Bronchial epithelial cell (primary cell): ENCODE measurements around the gene NOTCH3. TPM values are rescaled to one million over a fixed set of nuclear protein-coding genes. Genes with fewer than 3 reads are reported as not detected.

ENCODE experiments used
- DNase-seq: peaks from one replicate; pipeline ENCODE4 v3.0.0-alpha.2; 2010; ENCODE audit warnings: low read depth
- FAIRE-seq: peaks from 2 replicates; lab custom pipeline; 2011; peaks lifted over from hg19 to GRCh38; lab: Jason Lieb, UNC
- H3K27me3 ChIP-seq: 2 replicates; pipeline ENCODE4 v1.5.1; 2011; ENCODE audit warnings: low read length; ENCODE audit not compliant: control insufficient read depth, insufficient read depth
- H3K36me3 ChIP-seq: 2 replicates; pipeline ENCODE4 v1.5.1; 2011; ENCODE audit warnings: low read length; ENCODE audit not compliant: control insufficient read depth, insufficient read depth
- H3K4me3 ChIP-seq: 2 replicates; pipeline ENCODE4 v1.5.1; 2011; ENCODE audit warnings: mild to moderate bottlenecking, low read depth, low read length, control low read depth
- total RNA-seq: library from RNA; depleted of rRNA; stranded (reverse); fragments of >200 nt; gene quantifications from 2 replicates; pipeline ENCODE4 v1.2.1, GENCODE V29; 2014
- TF ChIP-seq, protein P1 (sequence below): IDR thresholded peaks from 2 replicates; pipeline ENCODE4 v1.5.1; 2011; ENCODE audit warnings: mild to moderate bottlenecking, moderate library complexity, low read length, control low read depth, inconsistent platforms; ENCODE audit not compliant: insufficient read depth, severe bottlenecking

Gene NOTCH3
- total RNA-seq, 1 donor from 2014 or later: 53.2 TPM

DNA sequence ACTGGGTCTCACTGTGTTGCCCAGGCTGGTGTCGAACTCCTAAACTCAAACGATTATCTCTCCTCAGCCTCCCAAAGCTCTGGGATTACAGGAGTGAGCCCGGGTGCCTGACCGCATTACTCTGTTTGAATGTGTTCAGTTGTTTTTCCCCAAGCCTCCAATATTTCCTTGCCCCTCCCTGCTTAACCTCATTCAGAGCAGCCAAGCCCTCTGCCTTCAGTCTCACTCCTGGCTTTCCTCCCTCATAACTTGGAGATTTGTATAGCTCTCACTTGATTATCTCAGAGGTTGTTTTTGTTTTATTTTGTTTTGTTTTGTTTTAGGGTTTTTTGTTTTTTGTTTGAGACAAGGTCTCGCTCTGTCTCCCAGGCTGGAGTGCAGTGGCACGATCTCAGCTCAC lies 20.0 kb upstream of the NOTCH3 start:
- Histone ChIP-seq H3K36me3 (no peaks in the 10 kb centered on the region), H3K27me3 (no peaks in the 10 kb centered on the region), H3K4me3 (no peak overlapping the region)
- FAIRE-seq: no peak
- DNase-seq: no peak
- TF ChIP-seq, protein P1, sequence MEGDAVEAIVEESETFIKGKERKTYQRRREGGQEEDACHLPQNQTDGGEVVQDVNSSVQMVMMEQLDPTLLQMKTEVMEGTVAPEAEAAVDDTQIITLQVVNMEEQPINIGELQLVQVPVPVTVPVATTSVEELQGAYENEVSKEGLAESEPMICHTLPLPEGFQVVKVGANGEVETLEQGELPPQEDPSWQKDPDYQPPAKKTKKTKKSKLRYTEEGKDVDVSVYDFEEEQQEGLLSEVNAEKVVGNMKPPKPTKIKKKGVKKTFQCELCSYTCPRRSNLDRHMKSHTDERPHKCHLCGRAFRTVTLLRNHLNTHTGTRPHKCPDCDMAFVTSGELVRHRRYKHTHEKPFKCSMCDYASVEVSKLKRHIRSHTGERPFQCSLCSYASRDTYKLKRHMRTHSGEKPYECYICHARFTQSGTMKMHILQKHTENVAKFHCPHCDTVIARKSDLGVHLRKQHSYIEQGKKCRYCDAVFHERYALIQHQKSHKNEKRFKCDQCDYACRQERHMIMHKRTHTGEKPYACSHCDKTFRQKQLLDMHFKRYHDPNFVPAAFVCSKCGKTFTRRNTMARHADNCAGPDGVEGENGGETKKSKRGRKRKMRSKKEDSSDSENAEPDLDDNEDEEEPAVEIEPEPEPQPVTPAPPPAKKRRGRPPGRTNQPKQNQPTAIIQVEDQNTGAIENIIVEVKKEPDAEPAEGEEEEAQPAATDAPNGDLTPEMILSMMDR: no peak

DNA sequence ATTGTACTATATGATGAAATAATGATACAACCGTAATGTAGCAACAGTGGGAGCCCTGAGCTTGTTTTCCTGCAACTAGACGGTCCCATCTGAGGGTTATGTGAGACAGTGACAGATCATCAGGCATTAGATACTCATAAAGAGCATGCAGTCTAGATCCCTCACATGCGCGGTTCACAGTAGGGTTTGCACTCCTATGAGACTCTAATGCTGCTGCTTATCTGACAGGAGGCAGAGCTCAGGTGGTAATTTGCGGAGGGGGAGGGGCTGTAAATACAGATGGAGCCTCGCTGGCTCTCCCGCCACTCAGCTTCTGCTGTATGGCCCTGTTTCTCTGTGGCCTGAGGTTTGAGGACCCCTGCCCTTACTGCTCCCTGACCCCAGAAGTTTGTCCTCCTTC lies 17.7 kb upstream of the NOTCH3 start:
- FAIRE-seq (no peak), DNase-seq (no peak)
- no peak overlapping the region for H3K4me3 ChIP-seq
- TF ChIP-seq, protein P1: no peak
- H3K36me3 ChIP-seq: no peaks in the 10 kb centered on the region
- no peaks in the 10 kb centered on the region for H3K27me3 ChIP-seq

DNA sequence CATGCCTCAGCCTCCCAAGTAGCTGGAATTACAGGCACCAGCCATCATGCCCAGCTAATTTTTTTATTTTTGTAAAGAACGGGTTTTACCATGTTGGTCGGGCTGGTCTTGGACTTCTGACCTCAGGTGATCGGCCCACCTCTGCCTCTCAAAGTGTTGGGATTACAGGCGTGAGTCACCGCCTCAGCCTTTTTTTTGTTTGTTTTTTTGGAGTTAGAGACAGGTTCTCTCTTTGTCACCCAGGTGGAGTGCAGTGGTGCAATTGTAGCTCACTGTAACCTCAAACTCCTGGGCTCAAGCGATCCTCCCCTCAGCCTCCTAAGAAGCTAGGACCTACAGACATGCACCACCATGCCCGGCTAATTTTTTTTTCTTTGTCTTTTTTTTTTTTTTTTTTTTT lies 15.6 kb upstream of the NOTCH3 start:
- H3K4me3 ChIP-seq: no peak overlapping the region
- H3K27me3 ChIP-seq: no peaks in the 10 kb centered on the region
- no peak for FAIRE-seq
- TF ChIP-seq, protein P1: no peak
- H3K36me3 ChIP-seq: no peaks in the 10 kb centered on the region
- DNase-seq: peak; percentile 79

DNA sequence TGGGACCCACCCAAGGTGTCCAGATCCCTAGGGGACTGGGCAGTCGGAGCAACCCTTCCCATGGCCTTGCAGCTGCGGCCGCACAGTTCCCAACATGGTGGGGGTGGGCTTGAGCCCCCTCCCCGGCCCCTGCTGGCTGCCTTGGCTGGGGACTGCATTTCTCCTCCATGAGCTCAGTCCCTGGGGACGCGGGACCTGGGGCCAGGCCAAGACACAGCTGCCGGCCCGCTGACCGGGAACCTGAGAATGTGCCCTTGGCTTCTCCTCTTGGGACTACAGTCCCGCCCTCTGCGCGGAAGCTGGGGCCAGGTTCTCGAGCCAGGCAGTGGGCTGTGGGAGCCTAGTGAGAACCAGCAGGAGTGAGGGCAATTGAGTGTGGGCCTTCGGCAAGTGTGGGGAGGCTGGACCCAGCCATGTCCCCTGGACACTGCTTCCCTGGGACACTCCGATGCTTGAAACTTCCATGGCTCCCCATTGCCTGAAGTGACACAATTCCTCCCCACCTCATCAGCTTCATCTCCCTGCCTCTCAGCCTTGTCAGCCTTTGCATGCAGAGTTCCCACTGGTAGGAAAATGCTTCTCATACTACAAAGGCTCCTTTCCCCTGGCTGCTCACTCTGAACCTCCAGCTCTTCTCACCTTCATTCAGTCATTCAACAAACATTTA lies 13.1 kb upstream of the NOTCH3 start:
- TF ChIP-seq, protein P1: no peak
- no peaks in the 10 kb centered on the region for H3K27me3 ChIP-seq
- DNase-seq (no peak), FAIRE-seq (no peak)
- H3K36me3 ChIP-seq: no peaks in the 10 kb centered on the region
- no peak overlapping the region for H3K4me3 ChIP-seq

DNA sequence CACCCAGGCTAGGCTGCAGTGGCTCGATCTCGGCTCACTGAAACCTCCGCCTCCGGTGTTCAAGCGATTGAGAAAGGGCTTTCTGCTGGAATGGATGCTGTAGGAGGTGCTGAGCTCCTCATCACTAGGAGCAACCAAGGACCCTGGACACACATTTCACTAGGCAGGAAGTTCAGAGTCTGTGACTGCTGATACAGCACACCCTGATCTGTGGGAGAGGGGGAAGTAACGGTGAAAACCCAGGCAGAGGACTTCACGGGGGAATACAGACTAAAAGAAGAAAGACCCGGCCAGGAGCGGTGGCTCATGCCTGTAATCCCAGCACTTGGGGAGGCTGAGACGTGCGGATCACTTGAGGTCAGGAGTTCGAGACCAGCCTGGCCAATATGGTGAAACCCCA lies 11.9 kb upstream of the NOTCH3 start:
- DNase-seq: no peak
- Histone ChIP-seq H3K27me3 (no peaks in the 10 kb centered on the region), H3K4me3 (no peak overlapping the region), H3K36me3 (no peaks in the 10 kb centered on the region)
- TF ChIP-seq, protein P1: no peak
- no peak for FAIRE-seq

DNA sequence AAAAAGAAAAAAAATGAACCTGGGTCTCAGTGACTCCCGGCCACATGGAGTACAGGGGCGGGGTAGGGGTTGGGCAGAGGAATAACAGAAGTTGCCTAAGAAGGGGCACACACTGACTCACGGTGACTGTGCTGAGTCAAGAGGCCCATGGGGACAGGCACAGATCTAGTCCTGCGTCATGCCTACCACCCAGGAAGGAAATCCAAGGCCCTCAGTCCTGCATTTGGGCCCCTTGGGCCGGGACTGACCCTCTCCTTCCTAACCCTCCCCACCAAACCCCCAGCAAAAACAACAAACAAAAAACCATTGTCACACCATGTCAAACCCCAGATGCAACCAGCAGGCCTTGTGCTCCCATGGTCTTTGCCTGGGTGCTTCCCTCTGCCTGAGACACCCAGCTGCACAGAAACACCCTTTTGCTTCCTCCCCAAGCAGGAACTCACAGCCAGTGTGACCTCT lies 9.6 kb upstream of the NOTCH3 start:
- FAIRE-seq: no peak
- no peaks in the 10 kb centered on the region for H3K27me3 ChIP-seq
- DNase-seq: peak; percentile 84
- H3K36me3 ChIP-seq: no peaks in the 10 kb centered on the region
- H3K4me3 ChIP-seq: no peak overlapping the region
- TF ChIP-seq, protein P1: no peak
